Sigmoid colon (tissue), 7 donors: ENCODE results near the gene IFITM2. TPM values are rescaled to one million over a fixed set of nuclear protein-coding genes. Genes with fewer than 3 reads are reported as not detected.
A peak's percentile ranks its signal among the peaks of the same experiment; 100 is the strongest.
"Not testable (repeated sequence)": the region's sequence is repeated elsewhere in the genome, so short reads cannot be mapped to it uniquely, and the experiment has no call there.

Experiments
- DNase-seq: peaks from one replicate; pipeline ENCODE4 v3.0.0-alpha.2; 2019
- H3K27ac ChIP-seq, 4 donors: fragments of 200-600 bp; sonication (generic); one replicate each; pipeline ENCODE4 v1.5.1; 2016 to 2019; ENCODE audit warnings: mild to moderate bottlenecking in 1 of 4
- H3K27me3 ChIP-seq, 3 donors: fragments of 200-600 bp; sonication (generic); one replicate each; pipeline ENCODE4 v1.5.1; 2019; ENCODE audit warnings: mild to moderate bottlenecking in 1 of 3
- H3K36me3 ChIP-seq, 4 donors: fragments of 200-600 bp; sonication (generic); one replicate each; pipeline ENCODE4 v1.5.1; 2016 to 2019
- H3K4me1 ChIP-seq, 4 donors: fragments of 200-600 bp; sonication (generic); one replicate each; pipeline ENCODE4 v1.5.1; 2017 to 2019
- H3K4me3 ChIP-seq, 4 donors: fragments of 200-600 bp; sonication (generic); one replicate each; pipeline ENCODE4 v1.5.1; 2017 to 2019; ENCODE audit warnings: mild to moderate bottlenecking in 2 of 4, moderate library complexity in 1 of 4
- H3K9me3 ChIP-seq, 4 donors: fragments of 200-600 bp in 3 of 4; sonication (generic) in 3 of 4; one replicate each; pipeline versions ENCODE4 v1.5.1 to v1.6.1; 2013 to 2019
- EP300 ChIP-seq, 4 donors: sonication (generic); formaldehyde crosslinking; IDR thresholded peaks; one replicate each; pipeline ENCODE4 v1.6.1; 2017; ENCODE audit warnings: antibody characterized with exemption in 4 of 4
- POLR2A ChIP-seq, 2 donors: fragments of 450-650 bp; IDR thresholded peaks; one replicate each; pipeline ENCODE4 v1.6.1; 2016; ENCODE audit warnings: antibody characterized with exemption in 2 of 2, mild to moderate bottlenecking in 2 of 2, moderate library complexity in 2 of 2
- POLR2AphosphoS5 ChIP-seq, 4 donors: sonication (generic); formaldehyde crosslinking; IDR thresholded peaks; one replicate each; pipeline ENCODE4 v1.6.1; 2017; ENCODE audit warnings: antibody characterized with exemption in 4 of 4
- WGBS, 2 donors: extraction: QIAGEN DNeasy Blood & Tissue Kit; methylation state at CpG; one replicate each; pipeline ENCODE4 v1.1.7; 2013; 5-methylcytosine and 5-hydroxymethylcytosine counted together
- intact Hi-C: fragments of 100-400 bp; cut with DNase I; formaldehyde crosslinking; loops from one replicate; pipeline ENCODE4 v1.15.1; 2023
- polyA plus RNA-seq, 3 donors: library from polyadenylated mRNA; stranded (reverse); fragments of 200-250 nt; gene quantifications; one replicate each; pipeline ENCODE4 v1.2.3, GENCODE V29; 2013
- total RNA-seq, 4 donors: library from RNA; depleted of rRNA; stranded (reverse); fragments of >200 nt; gene quantifications; one replicate each; pipeline ENCODE4 v1.1.0, GENCODE V29; 2016
- TF ChIP-seq, protein P1 (sequence below), 4 experiments: fragments of 450-650 bp in 3 of 4; fragments of 200-600 bp in 1 of 4; IDR thresholded peaks; one replicate each; pipeline ENCODE4 v1.5.1; 2016 to 2019; ENCODE audit warnings: antibody characterized with exemption in 4 of 4, mild to moderate bottlenecking in 3 of 4, moderate library complexity in 2 of 4
- donor health status: healthy with polysubstance abuse.
- donor health status: Bipolar disorder and iron deficiency.
- donor health status: healthy.

The IFITM2 gene
- total RNA-seq: 100 to 1,000 TPM in 3 of 4 donors, 10 to 100 TPM in 1; 79.8 to 187 (median 141) TPM
- 100 to 1,000 TPM in 2 of 3 donors, 10 to 100 TPM in 1; 73.3 to 461 (median 164) TPM for polyA plus RNA-seq

DNA sequence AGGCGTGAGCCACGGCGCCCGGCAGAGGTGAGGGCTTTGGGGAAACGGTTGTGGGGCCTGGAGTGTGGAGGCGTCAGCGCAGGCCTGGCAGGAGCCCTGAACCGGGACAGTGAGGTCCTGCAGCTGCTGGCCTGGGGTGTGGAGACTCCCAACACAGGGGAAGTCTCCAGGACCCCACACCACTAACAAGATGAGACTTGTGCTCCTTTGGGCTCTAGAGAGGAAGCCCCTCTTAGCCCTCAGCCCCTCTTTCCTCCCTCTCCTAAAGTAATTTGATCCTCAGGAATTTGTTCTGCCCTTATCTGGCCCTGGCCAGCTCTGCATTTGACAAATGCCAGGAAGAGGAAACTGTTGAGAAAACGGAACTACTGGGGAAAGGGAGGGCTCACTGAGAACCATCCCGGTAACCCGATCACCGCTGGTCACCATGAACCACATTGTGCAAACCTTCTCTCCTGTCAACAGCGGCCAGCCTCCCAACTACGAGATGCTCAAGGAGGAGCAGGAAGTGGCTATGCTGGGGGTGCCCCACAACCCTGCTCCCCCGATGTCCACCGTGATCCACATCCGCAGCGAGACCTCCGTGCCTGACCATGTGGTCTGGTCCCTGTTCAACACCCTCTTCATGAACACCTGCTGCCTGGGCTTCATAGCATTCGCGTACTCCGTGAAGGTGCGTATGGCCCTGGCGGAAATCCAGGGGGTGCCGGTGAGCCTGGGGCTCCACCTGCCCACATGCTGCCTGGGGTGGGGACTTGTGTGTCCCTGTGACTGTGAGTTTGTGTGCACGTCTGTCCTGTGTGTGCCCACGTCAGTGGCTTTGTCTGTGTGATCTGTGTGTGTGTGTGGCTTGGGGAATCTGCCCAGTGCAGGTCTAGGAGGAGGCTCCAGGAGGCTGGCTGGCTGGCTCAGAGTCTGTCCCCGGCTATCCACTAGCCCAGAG lies at the start of gene IFITM2:
Gene IFITM2 (plus strand): TSS at position 51 of the 943 bp plus-strand sequence. CDS start 377 bp downstream, at position 428.
- WGBS, 2 donors: 19 to 36% methylated on average over 27 to 28 of the region's 28 CpGs
- DNase-seq: peak; percentile 93
- intact Hi-C loops: loop anchor here (2.0 to 10.0 kb wide), 5 partner anchors 49 to 197 kb away; partner anchors contain the start of genes BET1L, PSMD13, RIC8A and RNH1
- not testable (repeated sequence) for H3K27me3 ChIP-seq, H3K36me3 ChIP-seq, H3K9me3 ChIP-seq
- TF ChIP-seq POLR2AphosphoS5 (IDR thresholded peaks at IDR 0.05) (peak; percentile 76 to 88 (median 86)), EP300 (IDR thresholded peaks at IDR 0.05) (peak in 1 of 4 donors; percentile 41), POLR2A (IDR thresholded peaks at IDR 0.05) (peak; percentile 49 to 63)
- Histone ChIP-seq H3K4me1 (peaks cover 0 to 58% (median 23%) of the 10 kb centered on the region in 4 donors), H3K4me3 (peak within 1 kb of the TSS; percentile 35 to 55 (median 42)), H3K27ac (peak within 1 kb of the TSS; percentile 76 to 86 (median 80))

- 62 to 83% methylated on average over 10 of the region's 10 CpGs for WGBS, 2 donors
- no peak for DNase-seq
Measured at GRCh38 chr11:259413-259812, 48.2 kb upstream of the IFITM2 start.

GRCh38 chr11:261624-262023 lies 46.0 kb upstream of the IFITM2 start:
- TF ChIP-seq POLR2A (IDR thresholded peaks at IDR 0.05) (no peak), EP300 (IDR thresholded peaks at IDR 0.05) (no peak), POLR2AphosphoS5 (IDR thresholded peaks at IDR 0.05) (no peak)
- TF ChIP-seq, protein P1, sequence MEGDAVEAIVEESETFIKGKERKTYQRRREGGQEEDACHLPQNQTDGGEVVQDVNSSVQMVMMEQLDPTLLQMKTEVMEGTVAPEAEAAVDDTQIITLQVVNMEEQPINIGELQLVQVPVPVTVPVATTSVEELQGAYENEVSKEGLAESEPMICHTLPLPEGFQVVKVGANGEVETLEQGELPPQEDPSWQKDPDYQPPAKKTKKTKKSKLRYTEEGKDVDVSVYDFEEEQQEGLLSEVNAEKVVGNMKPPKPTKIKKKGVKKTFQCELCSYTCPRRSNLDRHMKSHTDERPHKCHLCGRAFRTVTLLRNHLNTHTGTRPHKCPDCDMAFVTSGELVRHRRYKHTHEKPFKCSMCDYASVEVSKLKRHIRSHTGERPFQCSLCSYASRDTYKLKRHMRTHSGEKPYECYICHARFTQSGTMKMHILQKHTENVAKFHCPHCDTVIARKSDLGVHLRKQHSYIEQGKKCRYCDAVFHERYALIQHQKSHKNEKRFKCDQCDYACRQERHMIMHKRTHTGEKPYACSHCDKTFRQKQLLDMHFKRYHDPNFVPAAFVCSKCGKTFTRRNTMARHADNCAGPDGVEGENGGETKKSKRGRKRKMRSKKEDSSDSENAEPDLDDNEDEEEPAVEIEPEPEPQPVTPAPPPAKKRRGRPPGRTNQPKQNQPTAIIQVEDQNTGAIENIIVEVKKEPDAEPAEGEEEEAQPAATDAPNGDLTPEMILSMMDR (IDR thresholded peaks at IDR 0.05): no peak
- WGBS, 2 donors: 86 to 89% methylated on average over 4 of the region's 4 CpGs
- intact Hi-C loops: no loop called here
- DNase-seq: no peak
- Histone ChIP-seq H3K27me3 (no peaks in the 10 kb centered on the region), H3K36me3 (no peaks in the 10 kb centered on the region), H3K4me1 (no peaks in the 10 kb centered on the region), H3K4me3 (no peak overlapping the region), H3K27ac (no peak overlapping the region), H3K9me3 (peaks cover 0 to 3% (median 1%) of the 10 kb centered on the region in 4 donors)

More at GRCh38 chr11:259413-259812, 48.2 kb upstream of the IFITM2 start:
- Histone ChIP-seq H3K36me3 (no peaks in the 10 kb centered on the region), H3K4me3 (no peak overlapping the region), H3K27ac (no peak overlapping the region), H3K27me3 (no peaks in the 10 kb centered on the region), H3K9me3 (peaks cover 0 to 3% (median 0%) of the 10 kb centered on the region in 4 donors), H3K4me1 (no peaks in the 10 kb centered on the region)
- TF ChIP-seq POLR2AphosphoS5 (IDR thresholded peaks at IDR 0.05) (no peak), POLR2A (IDR thresholded peaks at IDR 0.05) (no peak), EP300 (IDR thresholded peaks at IDR 0.05) (no peak)
- TF ChIP-seq, protein P1 (IDR thresholded peaks at IDR 0.05): no peak
- intact Hi-C loops: no loop called here

DNA sequence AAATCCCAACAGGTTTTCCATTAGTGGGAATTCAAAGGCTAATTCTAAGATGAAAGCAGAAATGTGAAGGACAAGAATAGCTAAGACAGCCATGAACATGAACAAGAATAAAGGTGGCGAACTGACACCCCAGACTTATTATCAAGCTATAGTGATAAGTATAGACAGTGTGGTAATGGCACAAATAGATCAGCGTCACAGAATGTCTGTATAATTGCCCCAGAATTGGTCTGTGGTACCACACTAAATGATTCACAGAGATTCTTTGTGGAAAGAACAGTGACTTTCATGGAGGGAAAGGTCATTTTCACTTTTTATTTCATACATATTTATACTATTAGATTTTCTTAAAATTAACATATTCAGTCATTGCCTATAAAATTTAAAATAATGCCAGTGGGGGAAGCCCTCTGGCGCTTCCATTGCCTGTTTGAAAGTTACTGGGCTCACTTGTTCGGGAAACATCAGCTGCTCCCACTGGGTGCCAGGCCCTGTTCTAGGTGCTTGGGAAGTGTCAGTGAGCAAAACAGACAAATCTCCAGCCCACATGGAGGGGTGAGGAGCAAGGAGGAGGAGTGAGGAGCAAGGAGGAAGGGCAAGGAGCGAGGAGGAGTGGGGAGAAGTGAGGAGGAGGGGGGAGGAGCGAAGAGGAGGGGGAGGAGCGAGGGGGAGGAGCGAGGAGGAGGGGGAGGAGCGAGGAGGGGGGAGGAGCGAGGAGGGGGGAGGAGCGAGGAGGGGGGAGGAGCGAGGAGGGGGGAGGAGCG lies 40.8 kb upstream of the IFITM2 start:
- Histone ChIP-seq H3K4me3 (no peak overlapping the region), H3K36me3 (no peaks in the 10 kb centered on the region), H3K27ac (no peak overlapping the region), H3K9me3 (peaks cover 0 to 3% (median 0%) of the 10 kb centered on the region in 4 donors), H3K4me1 (no peaks in the 10 kb centered on the region), H3K27me3 (peaks cover 3 to 27% (median 8%) of the 10 kb centered on the region in 3 donors)
- no peak for DNase-seq
- TF ChIP-seq POLR2A (IDR thresholded peaks at IDR 0.05) (no peak), POLR2AphosphoS5 (IDR thresholded peaks at IDR 0.05) (no peak), EP300 (IDR thresholded peaks at IDR 0.05) (no peak)
- TF ChIP-seq, protein P1 (IDR thresholded peaks at IDR 0.05): no peak
- intact Hi-C loops: no loop called here
- 74 to 88% methylated on average over 4 to 5 of the region's 13 CpGs for WGBS, 2 donors
